Measurements from ENCODE around the gene TRIM69. TPM values are rescaled to one million over a fixed set of nuclear protein-coding genes. Genes with fewer than 3 reads are reported as not detected.

Gene TRIM69
- total and polyA plus RNA-seq, 2 of the 8 experiments (the other 6 are each of a cell fraction or from before 2014, with no cell fraction given): 4.3 to 6.2 TPM

- WGBS, 2 experiments (ENCODE audit: extremely low coverage in 1 of 2, insufficient coverage in 1 of 2, insufficient read length in 1 of 2, insufficient replicate concordance in 2 of 2, low coverage in 1 of 2, low lambda C conversion rate in 2 of 2, missing lambda C conversion rate in 1 of 2): 83% methylated on average over 2 of the region's 2 CpGs; no CpG with 5 or more reads in 1 of the 2 experiments
- no peak overlapping the region for H2BK12ac ChIP-seq (ENCODE audit: low read depth, low read length)
- no peak for FAIRE-seq
- H3K79me2 ChIP-seq (ENCODE audit: control insufficient read depth in 1 of 2, insufficient read depth in 2 of 2, low read length in 2 of 2): peaks cover 0 to 9% of the 10 kb centered on the region in 2 experiments; a peak in 2 of 4 replicates
- no peak overlapping the region for H3K9ac ChIP-seq (replicated peaks in 1 of 4; ENCODE audit: extremely low read depth in 1 of 4, low read depth in 3 of 4, low read length in 3 of 4)
- H3K9me3 ChIP-seq (ENCODE audit: insufficient read depth in 2 of 2, low read depth in 1 of 2, low read length in 1 of 2): no peaks in the 10 kb centered on the region
- H3K36me3 ChIP-seq (ENCODE audit: control insufficient read depth in 2 of 4, insufficient read depth in 4 of 4, low read length in 3 of 4): peaks cover 2 to 25% (median 18%) of the 10 kb centered on the region in 4 experiments; a peak in 6 of 8 replicates
- no peak overlapping the region for H3K4me3 ChIP-seq (ENCODE audit: extremely low read depth in 1 of 4, insufficient read depth in 2 of 4, low read depth in 3 of 4, low read length in 4 of 4)
- TF ChIP-seq CREB1 (IDR thresholded peaks at IDR 0.05) (no peak), MAX (IDR thresholded peaks at IDR 0.05) (no peak), BCL11A (IDR thresholded peaks at IDR 0.05; ENCODE audit: low read depth in 2 of 2, low read length in 2 of 2) (no peak), ZNF274 (IDR thresholded peaks at IDR 0.05; ENCODE audit: borderline replicate concordance, extremely low read depth, low read length) (no peak), YY1 (IDR thresholded peaks at IDR 0.05; ENCODE audit: low read depth, low read length) (no peak)
- POLR2A ChIA-PET (ENCODE audit: partially characterized antibody): interaction anchor here (1.1 kb wide), 1 partner anchor 9 kb away, joined by 3 read pairs; no protein-coding TSS in a partner anchor
- no peak overlapping the region for H4K8ac ChIP-seq (ENCODE audit: extremely low read depth, insufficient read depth, low read length)
- H3K23ac ChIP-seq (ENCODE audit: insufficient read length): no peak overlapping the region
- no peak overlapping the region for H3K14ac ChIP-seq (ENCODE audit: insufficient read length)
- H2AK5ac ChIP-seq (ENCODE audit: low read depth, low read length): no peak overlapping the region
- no peak overlapping the region for H3K4ac ChIP-seq (replicated peaks; ENCODE audit: insufficient read length, low read depth, low read length)
- H2BK5ac ChIP-seq (ENCODE audit: low read depth, low read length): no peak overlapping the region
- CTCF ChIA-PET (ENCODE audit: partially characterized antibody): interaction anchor here (0.8 to 6.6 kb wide), 3 partner anchors 15 to 52 kb away, joined by 3 to 61 read pairs (median 40); partner anchors contain the start of genes SPG11 and TRIM69
- no peak overlapping the region for H2BK120ac ChIP-seq (replicated peaks; ENCODE audit: low read depth, low read length)
- no peak overlapping the region for H2AFZ ChIP-seq (ENCODE audit: low read length)
- no peak overlapping the region for H3K27ac ChIP-seq (ENCODE audit: low read depth, low read length)
- no peaks in the 10 kb centered on the region for H4K20me1 ChIP-seq (replicated peaks in 1 of 2; ENCODE audit: control insufficient read depth in 1 of 2, insufficient read depth in 2 of 2, low read length in 2 of 2)
- H3K4me2 ChIP-seq (ENCODE audit: insufficient read depth in 1 of 2, low read depth in 2 of 2, low read length in 2 of 2): no peak overlapping the region
- H3K27me3 ChIP-seq (replicated peaks in 1 of 4; ENCODE audit: control insufficient read depth in 3 of 4, extremely low read depth in 1 of 4, insufficient read depth in 3 of 4, low read length in 3 of 4): peaks cover 0 to 10% (median 8%) of the 10 kb centered on the region in 4 experiments; a peak in 5 of 7 replicates
- H2BK15ac ChIP-seq (ENCODE audit: low read length): no peak overlapping the region
- H3K23me2 ChIP-seq (ENCODE audit: low read depth, low read length): peaks cover 4% of the 10 kb centered on the region
- H3K56ac ChIP-seq (replicated peaks; ENCODE audit: insufficient read length, low read depth, low read length): no peak overlapping the region
- H3K79me1 ChIP-seq (ENCODE audit: low read depth, low read length): no peaks in the 10 kb centered on the region
- no peak overlapping the region for H4K5ac ChIP-seq (ENCODE audit: insufficient read length, low read depth, low read length)
- peaks cover 0 to 3% (median 0%) of the 10 kb centered on the region in 4 experiments; a peak in 1 of 7 replicates for H3K4me1 ChIP-seq (replicated peaks in 1 of 4; ENCODE audit: control insufficient read depth in 3 of 4, insufficient read depth in 4 of 4, low read length in 3 of 4)
- no peak for DNase-seq (ENCODE audit: low read depth in 1 of 2, low spot score in 2 of 2)
- H2BK20ac ChIP-seq (ENCODE audit: low read length): no peak overlapping the region
- no peak overlapping the region for H3K18ac ChIP-seq (ENCODE audit: extremely low read depth, low read length)
- H4K91ac ChIP-seq (replicated peaks; ENCODE audit: insufficient read length, low read length): no peak overlapping the region
Measured at GRCh38 chr15:44715797-44716334, 20.5 kb upstream of the TRIM69 start.

All from H1 (cell line).